ENCODE data around the gene MAGOH. TPM values are rescaled to one million over a fixed set of nuclear protein-coding genes. Genes with fewer than 3 reads are reported as not detected.

The MAGOH gene
- total RNA-seq, 2 donors from 2014 or later, result 23.0 to 36.1 TPM

DNA sequence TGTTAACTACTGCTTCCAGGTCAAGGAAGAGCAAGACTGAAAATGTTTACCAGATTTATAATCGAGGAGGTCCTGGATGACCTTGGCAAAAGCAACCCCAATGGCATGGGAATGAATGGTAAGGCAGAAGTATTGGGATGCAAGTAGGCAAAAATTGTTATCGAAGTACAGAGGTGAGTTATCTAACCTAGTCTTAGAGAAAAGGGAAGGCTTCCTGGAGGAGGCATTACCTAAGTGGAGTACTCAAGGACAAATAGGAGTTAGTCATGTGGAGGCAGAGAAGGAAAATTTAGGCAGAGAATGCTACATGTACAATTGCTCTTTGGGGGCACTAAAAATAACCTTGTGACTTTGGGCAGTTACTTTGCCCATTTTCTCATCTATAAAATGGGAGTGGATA is 3.5 kb upstream of the MAGOH start:
- DNase-seq (ENCODE audit: low spot score), result no peak
- Histone ChIP-seq H3K27me3 (replicated peaks; ENCODE audit: insufficient read depth) (no peaks in the 10 kb centered on the region), H3K4me1 (replicated peaks) (no peaks in the 10 kb centered on the region), H3K4me3 (no peak overlapping the region), H3K36me3 (no peaks in the 10 kb centered on the region), H3K9me3 (no peaks in the 10 kb centered on the region), H3K27ac (no peak overlapping the region)
- TF ChIP-seq, protein P1, sequence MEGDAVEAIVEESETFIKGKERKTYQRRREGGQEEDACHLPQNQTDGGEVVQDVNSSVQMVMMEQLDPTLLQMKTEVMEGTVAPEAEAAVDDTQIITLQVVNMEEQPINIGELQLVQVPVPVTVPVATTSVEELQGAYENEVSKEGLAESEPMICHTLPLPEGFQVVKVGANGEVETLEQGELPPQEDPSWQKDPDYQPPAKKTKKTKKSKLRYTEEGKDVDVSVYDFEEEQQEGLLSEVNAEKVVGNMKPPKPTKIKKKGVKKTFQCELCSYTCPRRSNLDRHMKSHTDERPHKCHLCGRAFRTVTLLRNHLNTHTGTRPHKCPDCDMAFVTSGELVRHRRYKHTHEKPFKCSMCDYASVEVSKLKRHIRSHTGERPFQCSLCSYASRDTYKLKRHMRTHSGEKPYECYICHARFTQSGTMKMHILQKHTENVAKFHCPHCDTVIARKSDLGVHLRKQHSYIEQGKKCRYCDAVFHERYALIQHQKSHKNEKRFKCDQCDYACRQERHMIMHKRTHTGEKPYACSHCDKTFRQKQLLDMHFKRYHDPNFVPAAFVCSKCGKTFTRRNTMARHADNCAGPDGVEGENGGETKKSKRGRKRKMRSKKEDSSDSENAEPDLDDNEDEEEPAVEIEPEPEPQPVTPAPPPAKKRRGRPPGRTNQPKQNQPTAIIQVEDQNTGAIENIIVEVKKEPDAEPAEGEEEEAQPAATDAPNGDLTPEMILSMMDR (IDR thresholded peaks at IDR 0.05), result no peak
- TF ChIP-seq POLR2A (IDR thresholded peaks at IDR 0.05) (no peak), POLR2AphosphoS5 (IDR thresholded peaks at IDR 0.05) (no peak)
- 91% methylated on average over 2 of the region's 2 CpGs for WGBS
- intact Hi-C loops (cut with DNase I), result no loop called here

DNA sequence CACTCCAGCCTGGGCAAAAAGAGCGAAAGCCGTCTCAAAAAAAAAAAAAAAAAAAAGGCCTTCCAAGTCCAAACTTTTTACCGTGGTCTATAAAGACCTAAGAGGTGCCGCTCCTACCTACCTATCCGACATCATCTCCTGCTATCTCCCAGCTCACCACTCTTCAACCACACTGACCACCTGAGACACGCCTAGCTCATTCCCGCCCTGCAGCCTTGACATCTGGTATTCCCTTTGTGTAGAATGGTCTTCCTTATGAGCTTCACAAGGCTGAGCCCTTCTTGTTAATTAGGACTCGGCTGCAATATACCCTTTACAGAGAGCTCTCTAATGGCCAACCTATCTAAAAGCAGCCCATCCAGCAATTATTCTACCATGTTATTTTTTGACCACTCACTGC is 680 bp downstream of the MAGOH start:
- Histone ChIP-seq H3K9me3 (no peaks in the 10 kb centered on the region), H3K27me3 (replicated peaks; ENCODE audit: insufficient read depth) (no peaks in the 10 kb centered on the region), H3K4me1 (replicated peaks) (no peaks in the 10 kb centered on the region), H3K4me3 (peak overlapping the region; percentile 87 to 90), H3K27ac (peak overlapping the region in 1 of 2 donors; percentile 69), H3K36me3 (peaks cover 0 to 1% of the 10 kb centered on the region in 2 donors)
- TF ChIP-seq, protein P1 (IDR thresholded peaks at IDR 0.05), result no peak
- intact Hi-C loops (cut with DNase I), result no loop called here
- DNase-seq (ENCODE audit: low spot score), result no peak
- 22% methylated on average over 8 of the region's 8 CpGs for WGBS

DNA sequence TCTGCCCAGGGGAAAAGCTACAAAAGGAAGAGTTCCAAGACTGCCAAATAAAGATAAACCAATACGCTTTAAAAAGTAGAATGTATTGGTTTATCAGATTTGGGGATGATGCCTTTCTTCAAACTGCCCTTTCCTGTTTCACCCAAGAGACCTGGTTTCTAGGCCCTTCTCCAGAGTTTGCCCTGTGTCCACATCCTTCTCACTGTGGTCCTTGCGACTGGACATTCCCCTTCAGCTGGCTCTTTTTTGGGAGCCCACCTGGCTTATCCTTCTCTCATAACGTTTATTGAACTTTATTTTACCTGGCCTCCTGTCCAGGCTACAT is 17.4 kb downstream of the MAGOH start:
- no peak for DNase-seq (ENCODE audit: low spot score)
- intact Hi-C loops (cut with DNase I), result no loop called here
- Histone ChIP-seq H3K4me3 (peak overlapping the region; percentile 65 to 82), H3K27ac (peak overlapping the region; percentile 92 to 96), H3K9me3 (no peaks in the 10 kb centered on the region), H3K4me1 (replicated peaks) (peaks cover 6% of the 10 kb centered on the region), H3K27me3 (replicated peaks; ENCODE audit: insufficient read depth) (no peaks in the 10 kb centered on the region), H3K36me3 (no peaks in the 10 kb centered on the region)
- TF ChIP-seq, protein P1 (IDR thresholded peaks at IDR 0.05), result no peak
- TF ChIP-seq POLR2A (IDR thresholded peaks at IDR 0.05), result no peak
- no peak for TF ChIP-seq POLR2AphosphoS5 (IDR thresholded peaks at IDR 0.05)
- WGBS, result 38% methylated on average over 3 of the region's 3 CpGs

DNA sequence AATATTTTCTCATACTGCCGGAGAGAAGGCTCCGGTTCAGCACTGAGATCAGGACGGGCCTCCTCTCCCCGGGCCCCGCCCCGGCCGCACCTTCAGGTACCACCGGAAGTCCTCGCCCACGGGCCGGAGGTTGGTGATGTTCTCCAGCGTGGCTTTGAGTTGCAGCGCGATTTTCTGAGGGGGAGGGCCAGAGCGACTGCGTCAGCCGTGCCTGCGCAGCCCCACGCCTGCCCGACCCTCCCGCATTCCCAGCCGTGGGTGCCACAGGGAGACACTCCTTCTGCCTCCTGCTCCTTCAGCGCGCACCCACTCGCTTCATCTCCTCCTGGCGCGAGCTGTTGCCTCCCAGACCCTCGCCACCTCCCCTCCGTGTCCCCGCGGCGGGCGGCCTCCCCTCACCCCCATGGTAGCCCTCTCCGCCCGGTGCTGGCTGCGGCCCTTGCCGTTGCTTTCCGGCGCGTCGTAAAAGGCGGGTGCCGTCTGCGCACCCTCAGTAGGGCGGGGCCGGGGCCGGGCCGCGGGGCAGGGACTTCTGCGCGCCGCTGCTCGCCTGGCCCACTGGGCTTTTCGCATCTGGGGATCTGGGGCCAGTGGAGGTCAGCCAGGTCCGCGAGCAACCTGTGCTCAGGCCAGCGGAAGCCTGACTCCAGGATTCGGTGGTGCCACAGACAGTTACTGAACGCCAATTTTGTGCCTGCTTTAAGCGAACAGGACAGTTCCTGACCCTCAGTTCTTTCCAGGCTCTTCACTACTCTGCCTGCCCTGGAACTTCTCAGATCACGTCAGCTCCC is 18.0 kb downstream of the MAGOH start, which contains the start of gene CZIB:
CZIB (minus strand) TSS at position 464 of the 791 bp plus-strand sequence; CDS start at position 405, 59 bp downstream.
- no peaks in the 10 kb centered on the region for H3K36me3 ChIP-seq
- H3K27ac ChIP-seq, result peak within 1 kb of the TSS; percentile 92 to 96
- intact Hi-C loops (cut with DNase I), result no loop called here
- peaks cover 6% of the 10 kb centered on the region for H3K4me1 ChIP-seq (replicated peaks)
- DNase-seq (ENCODE audit: low spot score), result peak; percentile 92
- TF ChIP-seq POLR2AphosphoS5 (IDR thresholded peaks at IDR 0.05) (peak; percentile 97), POLR2A (IDR thresholded peaks at IDR 0.05) (peak; percentile 69)
- TF ChIP-seq, protein P1 (IDR thresholded peaks at IDR 0.05), result no peak
- under 1% methylated on average over 47 of the region's 61 CpGs for WGBS
- H3K9me3 ChIP-seq, result no peaks in the 10 kb centered on the region
- H3K27me3 ChIP-seq (replicated peaks; ENCODE audit: insufficient read depth), result no peaks in the 10 kb centered on the region
- peak within 1 kb of the TSS; percentile 65 to 82 for H3K4me3 ChIP-seq

DNA sequence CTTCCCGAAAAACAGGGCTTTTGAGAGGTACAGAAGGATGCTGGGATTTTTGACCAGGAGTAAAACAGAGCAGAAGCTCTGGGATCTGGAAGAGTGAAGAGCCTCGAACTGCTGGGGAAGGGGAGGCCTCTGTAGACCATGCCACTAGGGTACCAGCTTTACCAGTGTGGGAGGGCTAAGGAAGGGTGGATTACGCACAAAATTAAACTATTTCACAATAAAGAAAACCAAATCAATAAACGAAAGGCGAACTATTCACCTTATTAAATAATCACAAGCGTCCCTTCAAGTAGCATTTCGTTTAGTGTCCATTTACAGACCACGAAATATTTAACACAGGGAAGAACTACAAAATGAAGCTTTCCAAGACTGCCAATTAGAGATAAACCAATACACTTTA is 18.6 kb downstream of the MAGOH start:
- H3K36me3 ChIP-seq, result no peaks in the 10 kb centered on the region
- TF ChIP-seq POLR2A (IDR thresholded peaks at IDR 0.05) (no peak), POLR2AphosphoS5 (IDR thresholded peaks at IDR 0.05) (no peak)
- TF ChIP-seq, protein P1 (IDR thresholded peaks at IDR 0.05), result no peak
- H3K4me3 ChIP-seq, result peak overlapping the region; percentile 65 to 82
- intact Hi-C loops (cut with DNase I), result no loop called here
- no peak for DNase-seq (ENCODE audit: low spot score)
- no peaks in the 10 kb centered on the region for H3K27me3 ChIP-seq (replicated peaks; ENCODE audit: insufficient read depth)
- WGBS, result 19% methylated on average over 8 of the region's 8 CpGs
- H3K4me1 ChIP-seq (replicated peaks), result peaks cover 6% of the 10 kb centered on the region
- no peaks in the 10 kb centered on the region for H3K9me3 ChIP-seq
- H3K27ac ChIP-seq, result peak overlapping the region; percentile 92 to 96
